HL-60/S4 treated with retinoic acid at 250 ng/mL for 4 days and 3 days (cell line): ENCODE results near the gene SORT1.
"Not testable (repeated sequence)": the region's sequence is repeated elsewhere in the genome, so short reads cannot be mapped to it uniquely, and the experiment has no call there.

Source experiments
- in situ Hi-C: fragments of 300-500 bp; cut with MboI; formaldehyde crosslinking; loops from 2 replicates; pipeline ENCODE4 v1.7.0; 2022; ENCODE audit warnings: low sequenced_read_pairs

SORT1 gene

GRCh38 chr1:109397581-109398342, at the start of gene SORT1:
Gene SORT1 (minus strand): TSS chr1:109397918. CDS start chr1:109397892, 26 bp downstream.
- in situ Hi-C loops, result loop anchor here (10.0 kb wide), 1 partner anchor 113 kb away; the partner anchor contains the start of gene PSRC1

GRCh38 chr1:109445949-109446695, 48.4 kb upstream of the SORT1 start:
- in situ Hi-C loops, result not testable (repeated sequence)

- in situ Hi-C loops, result no loop called here
Observed at GRCh38 chr1:109444346-109444745, 46.6 kb upstream of the SORT1 start.

- in situ Hi-C loops, result no loop called here
Observed at GRCh38 chr1:109443476-109443875, 45.8 kb upstream of the SORT1 start.

- in situ Hi-C loops, result no loop called here
Observed at GRCh38 chr1:109441069-109441468, 43.4 kb upstream of the SORT1 start.

GRCh38 chr1:109438798-109439297, 41.1 kb upstream of the SORT1 start:
- in situ Hi-C loops, result no loop called here

- in situ Hi-C loops, result no loop called here
Observed at GRCh38 chr1:109434484-109434883, 36.8 kb upstream of the SORT1 start.

- in situ Hi-C loops, result no loop called here
Observed at GRCh38 chr1:109433322-109433721, 35.6 kb upstream of the SORT1 start.

- in situ Hi-C loops, result no loop called here
Observed at GRCh38 chr1:109432336-109432735, 34.6 kb upstream of the SORT1 start.

GRCh38 chr1:109427171-109427467, 29.4 kb upstream of the SORT1 start:
- in situ Hi-C loops, result no loop called here

- in situ Hi-C loops, result no loop called here
Observed at GRCh38 chr1:109426281-109427170, 28.8 kb upstream of the SORT1 start, which contains the start of gene PSMA5. Gene PSMA5 (minus strand): TSS chr1:109426448. CDS start chr1:109426330, 118 bp downstream.

GRCh38 chr1:109425391-109426280, 27.9 kb upstream of the SORT1 start:
- in situ Hi-C loops, result no loop called here

- in situ Hi-C loops, result no loop called here
Observed at GRCh38 chr1:109423498-109423897, 25.8 kb upstream of the SORT1 start.

- in situ Hi-C loops, result no loop called here
Observed at GRCh38 chr1:109412551-109412950, 14.8 kb upstream of the SORT1 start.

- in situ Hi-C loops, result no loop called here
Observed at GRCh38 chr1:109404838-109405237, 7.1 kb upstream of the SORT1 start.

- in situ Hi-C loops, result no loop called here
Observed at GRCh38 chr1:109402025-109402424, 4.3 kb upstream of the SORT1 start.

- in situ Hi-C loops, result no loop called here
Observed at GRCh38 chr1:109400035-109400655, 2.4 kb upstream of the SORT1 start.

- in situ Hi-C loops, result loop anchor here (10.0 kb wide), 1 partner anchor 115 kb away; the partner anchor contains the start of gene PSRC1
Observed at GRCh38 chr1:109399326-109399957, 1.7 kb upstream of the SORT1 start.
